Fibroblast of lung (primary cell): ENCODE measurements around the gene PTPRCAP.

Source experiments
- EZH2 ChIP-seq: IDR thresholded peaks from 2 replicates; pipeline ENCODE4 v1.5.1; 2012; ENCODE audit warnings: low read length, control low read depth, mild to moderate bottlenecking; ENCODE audit errors: missing control alignments
- TF ChIP-seq, protein P1 (sequence below), 2 donors: IDR thresholded peaks in 1 of 2; conservative IDR thresholded peaks in 1 of 2; 1 replicate in 1 of 2; 2 replicates in 1 of 2; pipeline ENCODE4 v1.5.1; 2011 to 2012; ENCODE audit warnings: low read length in 2 of 2, control low read depth in 1 of 2, inconsistent platforms in 1 of 2, low read depth in 1 of 2, mild to moderate bottlenecking in 1 of 2

GRCh38 chr11:67408437-67409200 is 28.9 kb downstream of the PTPRCAP start:
- TF ChIP-seq, protein P1, sequence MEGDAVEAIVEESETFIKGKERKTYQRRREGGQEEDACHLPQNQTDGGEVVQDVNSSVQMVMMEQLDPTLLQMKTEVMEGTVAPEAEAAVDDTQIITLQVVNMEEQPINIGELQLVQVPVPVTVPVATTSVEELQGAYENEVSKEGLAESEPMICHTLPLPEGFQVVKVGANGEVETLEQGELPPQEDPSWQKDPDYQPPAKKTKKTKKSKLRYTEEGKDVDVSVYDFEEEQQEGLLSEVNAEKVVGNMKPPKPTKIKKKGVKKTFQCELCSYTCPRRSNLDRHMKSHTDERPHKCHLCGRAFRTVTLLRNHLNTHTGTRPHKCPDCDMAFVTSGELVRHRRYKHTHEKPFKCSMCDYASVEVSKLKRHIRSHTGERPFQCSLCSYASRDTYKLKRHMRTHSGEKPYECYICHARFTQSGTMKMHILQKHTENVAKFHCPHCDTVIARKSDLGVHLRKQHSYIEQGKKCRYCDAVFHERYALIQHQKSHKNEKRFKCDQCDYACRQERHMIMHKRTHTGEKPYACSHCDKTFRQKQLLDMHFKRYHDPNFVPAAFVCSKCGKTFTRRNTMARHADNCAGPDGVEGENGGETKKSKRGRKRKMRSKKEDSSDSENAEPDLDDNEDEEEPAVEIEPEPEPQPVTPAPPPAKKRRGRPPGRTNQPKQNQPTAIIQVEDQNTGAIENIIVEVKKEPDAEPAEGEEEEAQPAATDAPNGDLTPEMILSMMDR (conservative IDR thresholded peaks at IDR 0.05 in 1 of 2, IDR thresholded peaks at IDR 0.05 in 1 of 2; ENCODE audit: low read depth in 1 of 2, low read length in 2 of 2) = no peak
- TF ChIP-seq EZH2 = no peak
